ENCODE results near the gene UBAC2. TPM values are rescaled to one million over a fixed set of nuclear protein-coding genes. Genes with fewer than 3 reads are reported as not detected.
"Not testable (repeated sequence)": the region's sequence is repeated elsewhere in the genome, so short reads cannot be mapped to it uniquely, and the experiment has no call there.

The UBAC2 gene
- total and polyA plus RNA-seq, 2 experiments from 2014 or later: 78.2 to 83.1 TPM

GRCh38 chr13:99227909-99228688 lies 27.4 kb downstream of the UBAC2 start:
- Histone ChIP-seq H4K20me1 (ENCODE audit: insufficient read depth, poor library complexity, severe bottlenecking) (peaks cover 54% of the 10 kb centered on the region), H3K4me2 (no peak overlapping the region), H3K4me3 (no peak overlapping the region), H2AFZ (no peak overlapping the region), H3K27me3 (no peaks in the 10 kb centered on the region), H3K27ac (no peak overlapping the region), H3K9me2 (replicated peaks; ENCODE audit: insufficient read depth) (no peaks in the 10 kb centered on the region), H3K9me3 (ENCODE audit: low read depth) (no peaks in the 10 kb centered on the region), H3K36me3 (replicated peaks; ENCODE audit: insufficient read depth, low read depth) (no peaks in the 10 kb centered on the region), H3K79me2 (peaks cover 95% of the 10 kb centered on the region), H3K4me1 (ENCODE audit: insufficient read depth) (peaks cover 9% of the 10 kb centered on the region)
- 91% methylated on average over 15 of the region's 15 CpGs for WGBS (ENCODE audit: low lambda C conversion rate, missing lambda C conversion rate)
- no peak for DNase-seq (ENCODE audit: low spot score)
- TF ChIP-seq CTCF (IDR thresholded peaks at IDR 0.05; ENCODE audit: poor library complexity): no peak
- TF ChIP-seq EZH2 (IDR thresholded peaks at IDR 0.05; ENCODE audit: borderline replicate concordance): no peak
- no peak for TF ChIP-seq EZH2phosphoT487 (IDR thresholded peaks at IDR 0.05; ENCODE audit: low read depth, severe bottlenecking, unreplicated experiment)

DNA sequence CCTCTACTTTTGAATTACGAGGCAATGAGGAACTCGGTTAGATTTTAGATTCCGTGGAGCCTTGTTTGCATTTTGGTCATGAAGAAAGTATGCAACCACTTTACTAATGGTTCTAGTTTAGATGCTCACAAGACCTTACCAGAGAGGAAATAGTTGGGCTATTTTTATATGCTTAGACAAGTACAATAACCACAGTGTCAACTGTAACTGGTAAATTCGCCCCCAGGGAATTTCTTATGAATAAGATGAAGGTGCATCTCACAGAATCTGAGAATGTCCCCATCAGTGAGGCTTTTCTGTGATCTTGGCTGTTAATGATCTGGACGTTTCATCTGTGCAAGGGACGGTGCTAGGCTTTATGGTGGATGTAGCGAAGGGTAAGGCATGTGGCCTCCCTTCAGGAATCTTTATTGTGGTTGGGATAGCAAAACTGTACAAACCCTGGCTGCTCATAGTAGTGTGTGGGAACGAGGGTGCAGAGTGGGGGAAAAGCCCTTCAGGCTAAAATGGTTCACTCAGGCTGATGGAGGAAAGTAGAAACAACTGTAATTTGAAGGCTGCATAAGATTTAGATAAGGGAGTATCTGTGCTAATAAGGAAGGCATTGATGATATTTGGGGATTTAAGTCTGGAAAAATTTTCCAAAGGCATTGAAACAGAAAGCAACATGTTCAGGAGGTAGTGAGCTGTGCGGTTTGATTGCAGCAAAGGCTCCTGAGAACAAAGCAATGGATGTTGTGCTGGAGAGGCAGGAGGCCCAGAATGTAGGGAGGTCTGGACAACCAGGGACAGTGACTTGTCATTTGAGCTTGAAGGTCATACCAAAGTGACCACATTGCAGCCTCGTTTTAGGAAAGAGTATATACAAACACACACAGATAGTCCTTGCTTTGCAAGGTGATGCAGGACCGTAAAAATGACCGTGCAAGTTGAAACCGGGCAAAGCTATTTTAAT lies 28.4 kb downstream of the UBAC2 start:
- no peak for TF ChIP-seq EZH2phosphoT487 (IDR thresholded peaks at IDR 0.05; ENCODE audit: low read depth, severe bottlenecking, unreplicated experiment)
- TF ChIP-seq EZH2 (IDR thresholded peaks at IDR 0.05; ENCODE audit: borderline replicate concordance): no peak
- no peak for TF ChIP-seq CTCF (IDR thresholded peaks at IDR 0.05; ENCODE audit: poor library complexity)
- 64% methylated on average over 13 of the region's 13 CpGs for WGBS (ENCODE audit: low lambda C conversion rate, missing lambda C conversion rate)
- no peak for DNase-seq (ENCODE audit: low spot score)
- Histone ChIP-seq H3K4me1 (ENCODE audit: insufficient read depth) (peaks cover 9% of the 10 kb centered on the region), H3K27ac (no peak overlapping the region), H2AFZ (no peak overlapping the region), H3K9me2 (replicated peaks; ENCODE audit: insufficient read depth) (no peaks in the 10 kb centered on the region), H3K27me3 (no peaks in the 10 kb centered on the region), H4K20me1 (ENCODE audit: insufficient read depth, poor library complexity, severe bottlenecking) (peaks cover 52% of the 10 kb centered on the region), H3K36me3 (replicated peaks; ENCODE audit: insufficient read depth, low read depth) (no peaks in the 10 kb centered on the region), H3K9me3 (ENCODE audit: low read depth) (no peaks in the 10 kb centered on the region), H3K4me2 (no peak overlapping the region), H3K79me2 (peaks cover 94% of the 10 kb centered on the region), H3K4me3 (no peak overlapping the region)

DNA sequence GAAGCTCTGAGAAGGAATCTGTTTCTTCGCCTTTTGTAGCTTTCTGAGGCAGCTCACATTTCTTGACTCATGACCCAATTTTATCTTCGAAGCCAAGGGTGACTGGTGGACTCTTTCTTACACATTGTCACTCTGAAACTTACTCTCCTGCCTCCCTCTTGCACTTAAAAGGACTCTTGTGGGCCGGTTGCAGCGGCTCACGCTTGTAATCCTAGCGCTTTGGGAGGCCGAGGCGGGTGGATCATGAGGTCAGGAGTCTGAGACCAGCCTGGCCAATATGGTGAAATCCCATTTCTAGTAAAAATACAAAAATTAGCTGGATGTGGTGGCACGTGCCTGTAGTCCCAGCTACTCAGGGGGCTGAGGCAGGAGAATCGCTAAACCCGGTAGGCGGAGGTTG lies 29.9 kb downstream of the UBAC2 start:
- Histone ChIP-seq H3K79me2 (peaks cover 91% of the 10 kb centered on the region), H4K20me1 (ENCODE audit: insufficient read depth, poor library complexity, severe bottlenecking) (peaks cover 49% of the 10 kb centered on the region)
- H3K4me1 ChIP-seq (ENCODE audit: insufficient read depth); H3K9me2 ChIP-seq (replicated peaks; ENCODE audit: insufficient read depth); H3K4me2 ChIP-seq; H3K4me3 ChIP-seq; H3K36me3 ChIP-seq (replicated peaks; ENCODE audit: insufficient read depth, low read depth); H3K27me3 ChIP-seq; H3K27ac ChIP-seq; DNase-seq (ENCODE audit: low spot score); H2AFZ ChIP-seq; H3K9me3 ChIP-seq (ENCODE audit: low read depth): not testable (repeated sequence)
- 95% methylated on average over 12 of the region's 12 CpGs for WGBS (ENCODE audit: low lambda C conversion rate, missing lambda C conversion rate)

DNA sequence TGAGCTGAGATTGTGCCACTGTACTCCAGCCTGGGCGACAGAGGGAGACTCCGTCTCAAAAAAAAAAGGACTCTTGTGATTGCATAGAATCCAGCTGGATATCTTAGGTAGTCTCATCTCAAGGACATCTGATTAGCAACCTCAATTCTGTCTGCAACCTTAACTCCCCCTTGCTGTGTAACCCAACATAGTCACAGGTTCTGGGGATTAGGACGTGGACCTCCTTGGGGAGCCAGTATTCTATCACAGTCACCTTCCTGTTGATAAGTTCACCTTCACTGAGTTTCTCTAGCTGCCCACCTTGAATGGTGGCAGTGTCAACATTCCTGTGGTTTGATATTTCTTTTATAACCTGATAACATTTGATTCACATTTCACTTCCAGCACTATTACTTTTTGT lies 30.3 kb downstream of the UBAC2 start:
- no peaks in the 10 kb centered on the region for H3K9me3 ChIP-seq (ENCODE audit: low read depth)
- no peak for TF ChIP-seq EZH2phosphoT487 (IDR thresholded peaks at IDR 0.05; ENCODE audit: low read depth, severe bottlenecking, unreplicated experiment)
- no peak for TF ChIP-seq EZH2 (IDR thresholded peaks at IDR 0.05; ENCODE audit: borderline replicate concordance)
- no peak for TF ChIP-seq CTCF (IDR thresholded peaks at IDR 0.05; ENCODE audit: poor library complexity)
- no peaks in the 10 kb centered on the region for H3K27me3 ChIP-seq
- no peak overlapping the region for H3K4me3 ChIP-seq
- H3K36me3 ChIP-seq (replicated peaks; ENCODE audit: insufficient read depth, low read depth): no peaks in the 10 kb centered on the region
- H4K20me1 ChIP-seq (ENCODE audit: insufficient read depth, poor library complexity, severe bottlenecking): peaks cover 45% of the 10 kb centered on the region
- 91% methylated on average over 3 of the region's 3 CpGs for WGBS (ENCODE audit: low lambda C conversion rate, missing lambda C conversion rate)
- no peak overlapping the region for H3K27ac ChIP-seq
- no peak for DNase-seq (ENCODE audit: low spot score)
- H2AFZ ChIP-seq: no peak overlapping the region
- no peaks in the 10 kb centered on the region for H3K9me2 ChIP-seq (replicated peaks; ENCODE audit: insufficient read depth)
- H3K4me1 ChIP-seq (ENCODE audit: insufficient read depth): peaks cover 9% of the 10 kb centered on the region
- peaks cover 88% of the 10 kb centered on the region for H3K79me2 ChIP-seq
- no peak overlapping the region for H3K4me2 ChIP-seq

All from hepatocyte (in vitro differentiated cells).